ENCODE measurements around the gene SNX9. TPM values are rescaled to one million over a fixed set of nuclear protein-coding genes. Genes with fewer than 3 reads are reported as not detected.

The SNX9 gene
- total RNA-seq, 1 experiment from 2014 or later: 31.3 TPM

- Histone ChIP-seq H3K9me3 (ENCODE audit: control insufficient read depth, low read depth, low read length) (no peaks in the 10 kb centered on the region), H2BK12ac (ENCODE audit: insufficient read length, low read depth, low read length) (no peak overlapping the region), H2BK120ac (ENCODE audit: low read depth, low read length, poor library complexity, severe bottlenecking) (no peak overlapping the region), H3K56ac (ENCODE audit: insufficient read length, low read depth, low read length) (no peak overlapping the region), H4K8ac (replicated peaks; ENCODE audit: insufficient read length, low read depth, low read length) (no peak overlapping the region), H4K5ac (ENCODE audit: insufficient read length, low read depth, low read length) (no peak overlapping the region), H3K23me2 (ENCODE audit: insufficient read length, low read depth, low read length, poor library complexity, severe bottlenecking) (no peaks in the 10 kb centered on the region), H3K9ac (ENCODE audit: extremely low read depth, insufficient read length, low read length) (no peak overlapping the region), H3K79me1 (ENCODE audit: insufficient read depth, low read depth, low read length, poor library complexity, severe bottlenecking) (no peaks in the 10 kb centered on the region), H2BK20ac (ENCODE audit: low read depth, low read length, poor library complexity, severe bottlenecking) (no peak overlapping the region), H4K20me1 (ENCODE audit: control insufficient read depth, insufficient read depth, insufficient read length) (no peaks in the 10 kb centered on the region), H3K27me3 (ENCODE audit: insufficient read depth, low read length) (no peaks in the 10 kb centered on the region), H3K4ac (ENCODE audit: low read depth, low read length) (no peak overlapping the region), H3K27ac (ENCODE audit: insufficient read length, low read depth, low read length) (no peak overlapping the region), H2BK15ac (ENCODE audit: low read depth, low read length) (no peak overlapping the region), H3K18ac (ENCODE audit: insufficient read length, low read depth, low read length) (no peak overlapping the region), H3K4me1 (ENCODE audit: insufficient read depth, low read length) (no peaks in the 10 kb centered on the region; the same call in 1 of the 2 replicates), H2AFZ (ENCODE audit: low read length) (no peak overlapping the region), H2AK5ac (ENCODE audit: insufficient read length, low read length) (no peak overlapping the region), H3K79me2 (ENCODE audit: insufficient read depth, low read length) (no peaks in the 10 kb centered on the region), H3K14ac (ENCODE audit: insufficient read depth, low read length) (no peak overlapping the region), H3T11ph (ENCODE audit: low read length) (no peak overlapping the region), H4K91ac (ENCODE audit: insufficient read length, low read depth, low read length) (no peak overlapping the region), H3K4me2 (ENCODE audit: insufficient read depth, insufficient read length, low read length) (no peak overlapping the region), H3K23ac (ENCODE audit: insufficient read length, low read depth, low read length) (no peak overlapping the region), H2BK5ac (ENCODE audit: insufficient read length, low read length) (no peak overlapping the region)
- Mint-ChIP-seq H3K36me3 (ENCODE audit: insufficient read depth in 1 of 3, low read depth in 3 of 3) (no peaks in the 10 kb centered on the region), H3K9me3 (no peaks in the 10 kb centered on the region), H3K27me3 (ENCODE audit: low read depth) (peaks cover 2% of the 10 kb centered on the region; the same call in 1 of the 2 replicates), H3K27ac (no peak overlapping the region), H3K4me3 (no peak overlapping the region), H3K4me1 (no peaks in the 10 kb centered on the region)
- DNase-seq: no peak
- no peak for TF ChIP-seq CTCF (conservative IDR thresholded peaks at IDR 0.05)
- no CpG with 5 or more reads among the region's 1 CpG for WGBS (ENCODE audit: extremely low coverage, insufficient read length, low lambda C conversion rate)
Measured at GRCh38 chr6:157787080-157787479, 36.0 kb upstream of the SNX9 start.

Data from H9 (cell line).